GM18861 (cell line): ENCODE data around the gene CR1L.
"Not testable (repeated sequence)": the region's sequence is repeated elsewhere in the genome, so short reads cannot be mapped to it uniquely, and the experiment has no call there.

Experiments used
- ATAC-seq: cut with Tn5 transposase; IDR thresholded peaks from one replicate; pipeline ENCODE4 v1.9.1; 2021; ENCODE audit not compliant: unreplicated experiment

The CR1L gene

GRCh38 chr1:207680590-207681388, 35.9 kb downstream of the CR1L start:
- ATAC-seq: not testable (repeated sequence)

GRCh38 chr1:207682872-207683434, 38.0 kb downstream of the CR1L start:
- not testable (repeated sequence) for ATAC-seq

- ATAC-seq: not testable (repeated sequence)
These were observed 45.6 kb downstream of the CR1L start for GRCh38 chr1:207690551-207690950.

- ATAC-seq: no peak
These were observed 46.1 kb downstream of the CR1L start for GRCh38 chr1:207691010-207691409.

- ATAC-seq: no peak
These were observed 46.9 kb downstream of the CR1L start for GRCh38 chr1:207691841-207692240.

- not testable (repeated sequence) for ATAC-seq
These were observed 47.4 kb downstream of the CR1L start for GRCh38 chr1:207692291-207692690.

- ATAC-seq: no peak
These were observed 51.0 kb downstream of the CR1L start for GRCh38 chr1:207695891-207696290.

- ATAC-seq: no peak
These were observed 54.0 kb downstream of the CR1L start for GRCh38 chr1:207698822-207699483.

GRCh38 chr1:207702317-207702716, 57.4 kb downstream of the CR1L start:
- ATAC-seq: no peak

- ATAC-seq: no peak
These were observed 58.8 kb downstream of the CR1L start for GRCh38 chr1:207703712-207704111.

- ATAC-seq: not testable (repeated sequence)
These were observed 63.1 kb downstream of the CR1L start for GRCh38 chr1:207708004-207708403.

GRCh38 chr1:207711285-207711684, 66.4 kb downstream of the CR1L start:
- ATAC-seq: no peak

GRCh38 chr1:207712701-207713100, 67.8 kb downstream of the CR1L start:
- not testable (repeated sequence) for ATAC-seq

GRCh38 chr1:207713529-207713928, 68.6 kb downstream of the CR1L start:
- no peak for ATAC-seq

GRCh38 chr1:207719234-207719633, 74.3 kb downstream of the CR1L start:
- no peak for ATAC-seq

GRCh38 chr1:207728200-207728858, 83.4 kb downstream of the CR1L start:
- not testable (repeated sequence) for ATAC-seq

- ATAC-seq: not testable (repeated sequence)
These were observed 92.7 kb downstream of the CR1L start for GRCh38 chr1:207737503-207738157.

GRCh38 chr1:207738158-207738659, 93.3 kb downstream of the CR1L start:
- not testable (repeated sequence) for ATAC-seq

- ATAC-seq: no peak
These were observed 95.3 kb downstream of the CR1L start for GRCh38 chr1:207740207-207740606.

- ATAC-seq: no peak
These were observed 98.1 kb downstream of the CR1L start for GRCh38 chr1:207742850-207743555.
